Measurements from ENCODE around the gene TMEM11.
A peak's percentile ranks its signal among the peaks of the same experiment; 100 is the strongest.

Gene TMEM11

GRCh38 chr17:21157586-21158370 lies 56.2 kb downstream of the TMEM11 start:
- DNase-seq = peak; percentile 48

GRCh38 chr17:21152731-21153130 lies 61.2 kb downstream of the TMEM11 start:
- DNase-seq = no peak

GRCh38 chr17:21149621-21150020 lies 64.3 kb downstream of the TMEM11 start:
- DNase-seq = no peak

Measured in activated CD4-positive, alpha-beta T cell treated with anti-CD3 and anti-CD28 coated beads, Interleukin-2, amount 50 U/mL, for 16 hours (primary cell).